ENCODE measurements around the gene CYP24A1.

CYP24A1 gene

DNA sequence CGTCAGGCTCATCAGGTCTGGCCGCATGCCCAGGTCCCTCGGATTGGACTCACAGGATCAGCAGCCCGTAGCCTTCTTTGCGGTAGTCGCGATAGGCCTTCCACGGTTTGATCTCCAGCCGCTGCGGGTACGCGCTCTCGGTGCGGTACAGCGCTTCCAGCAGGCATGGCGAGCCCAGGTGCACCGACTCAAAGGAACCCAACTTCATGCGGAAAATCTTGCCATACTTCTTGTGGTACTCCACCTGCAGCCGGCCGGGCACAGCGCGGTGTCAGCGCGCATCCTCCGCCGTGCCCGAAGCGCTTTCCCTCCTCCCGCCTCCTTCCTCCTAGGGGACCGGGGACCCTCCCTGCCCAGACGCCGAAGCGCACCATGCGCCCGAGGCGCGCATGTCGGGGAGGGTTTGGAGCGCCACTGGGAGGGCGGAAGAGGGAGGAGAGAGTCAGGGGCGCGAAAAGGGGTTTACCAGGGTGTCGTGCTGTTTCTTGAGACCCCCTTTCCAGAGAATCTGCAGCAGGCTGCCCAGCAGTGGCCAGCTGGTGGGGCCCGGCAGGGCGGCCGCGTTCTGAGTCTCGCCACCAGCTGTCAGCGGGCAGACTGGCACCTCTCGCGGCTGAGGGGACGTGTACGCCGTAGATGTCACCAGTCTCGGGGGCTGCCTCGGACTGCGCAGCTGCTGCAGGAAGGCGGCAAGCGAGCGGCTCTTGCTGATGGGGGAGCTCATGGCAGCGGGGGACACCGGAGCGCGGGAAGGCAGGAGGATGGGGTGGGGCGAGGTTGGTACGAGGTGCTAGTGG is 732 bp downstream of the CYP24A1 start:
- no peak for DNase-seq

DNA sequence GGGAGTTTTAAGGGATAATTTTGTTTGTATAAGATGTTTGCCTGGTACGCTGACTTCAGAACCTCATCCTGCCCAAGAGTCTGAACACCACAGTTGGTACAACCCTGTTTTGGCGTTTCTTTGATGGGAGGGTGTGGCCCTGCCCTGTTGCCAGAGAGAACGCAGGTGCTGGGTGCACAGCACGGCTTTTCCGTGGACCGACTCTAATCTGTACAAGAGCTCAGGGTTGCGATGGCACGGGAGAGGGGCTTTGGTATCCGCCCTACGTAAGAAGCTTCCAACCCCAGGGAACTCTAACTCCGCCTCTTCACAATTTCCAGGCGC is 1.3 kb downstream of the CYP24A1 start:
- no peak for DNase-seq

DNA sequence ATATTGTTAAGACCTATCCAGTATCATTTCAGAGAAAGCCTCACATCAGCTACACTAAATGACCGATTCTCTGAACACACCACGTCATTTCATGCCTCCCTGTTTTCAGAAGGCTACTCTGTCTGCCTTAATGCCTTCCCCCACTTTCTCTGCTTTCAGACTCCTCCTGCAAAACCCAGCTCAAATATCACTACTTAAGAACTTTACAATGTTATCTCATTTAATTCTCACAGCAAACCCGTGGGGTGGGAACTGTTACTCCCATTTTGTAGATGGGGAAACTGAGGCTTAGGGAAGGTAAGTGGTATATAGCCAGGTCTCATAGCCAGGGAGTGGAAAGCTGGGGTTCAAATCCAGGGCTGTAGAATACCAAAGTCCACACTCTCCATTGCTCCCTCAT is 2.8 kb downstream of the CYP24A1 start:
- no peak for DNase-seq

DNA sequence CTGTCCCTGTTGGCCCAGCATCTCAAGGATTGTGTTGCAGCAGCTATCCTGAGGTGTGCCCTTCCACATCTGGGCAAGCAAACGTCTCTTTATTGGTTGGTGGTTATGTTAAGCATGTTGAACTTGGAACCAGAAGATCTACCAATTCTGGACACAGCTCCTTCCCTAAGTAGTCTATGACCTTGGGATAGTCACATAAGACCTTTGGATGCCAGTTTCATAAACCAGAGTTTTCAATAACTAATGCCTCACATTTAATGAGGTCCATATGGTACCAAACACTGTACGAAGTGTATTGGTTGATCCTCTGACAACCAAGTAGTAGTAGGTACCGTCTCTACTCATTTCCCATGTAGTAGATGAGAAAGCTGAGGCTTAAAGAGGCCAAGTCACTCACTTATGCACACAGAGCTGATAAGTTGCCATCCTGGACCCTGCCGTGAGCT is 3.7 kb downstream of the CYP24A1 start:
- DNase-seq: no peak

DNA sequence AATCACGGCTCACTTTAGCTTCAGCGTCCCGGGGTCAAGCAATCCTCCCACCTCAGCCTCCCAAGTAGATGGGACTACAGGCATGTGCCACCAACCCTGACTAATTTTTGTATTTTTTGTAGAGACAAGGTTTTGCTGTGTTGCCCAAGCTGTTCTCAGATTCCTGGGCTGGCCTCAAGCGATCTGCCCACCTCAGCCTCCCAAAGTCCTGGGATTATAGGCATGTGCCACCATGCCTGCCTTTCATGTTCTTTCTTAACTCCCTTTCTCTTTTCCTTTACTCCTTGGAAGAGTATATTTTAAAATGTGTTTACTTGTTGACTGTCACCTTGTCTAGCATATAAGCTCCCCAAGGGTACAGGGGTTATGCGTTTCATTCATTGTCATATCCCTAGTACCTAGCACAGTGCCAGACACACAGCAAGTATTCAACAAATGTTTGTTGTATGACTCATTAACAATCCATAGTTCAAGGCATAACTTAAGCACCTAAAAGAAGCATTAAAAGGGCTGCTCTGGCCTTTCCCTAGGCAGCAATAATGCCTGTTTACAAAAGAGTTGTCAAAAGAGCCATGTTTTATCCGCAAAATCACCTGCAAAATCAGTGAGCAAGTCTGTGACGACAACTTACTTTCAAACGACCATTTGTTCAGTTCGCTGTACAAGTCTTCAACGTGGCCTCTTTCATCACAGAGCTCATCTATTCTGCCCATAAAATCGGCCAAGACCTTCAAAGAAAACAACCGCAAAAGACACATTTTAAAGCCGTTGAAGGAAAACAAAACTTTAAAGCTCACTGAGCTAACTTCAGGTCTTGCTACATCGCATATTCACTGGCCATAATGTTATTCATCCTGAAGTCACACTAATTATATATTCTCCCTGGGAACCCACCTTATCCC is 4.6 kb downstream of the CYP24A1 start:
- no peak for DNase-seq

DNA sequence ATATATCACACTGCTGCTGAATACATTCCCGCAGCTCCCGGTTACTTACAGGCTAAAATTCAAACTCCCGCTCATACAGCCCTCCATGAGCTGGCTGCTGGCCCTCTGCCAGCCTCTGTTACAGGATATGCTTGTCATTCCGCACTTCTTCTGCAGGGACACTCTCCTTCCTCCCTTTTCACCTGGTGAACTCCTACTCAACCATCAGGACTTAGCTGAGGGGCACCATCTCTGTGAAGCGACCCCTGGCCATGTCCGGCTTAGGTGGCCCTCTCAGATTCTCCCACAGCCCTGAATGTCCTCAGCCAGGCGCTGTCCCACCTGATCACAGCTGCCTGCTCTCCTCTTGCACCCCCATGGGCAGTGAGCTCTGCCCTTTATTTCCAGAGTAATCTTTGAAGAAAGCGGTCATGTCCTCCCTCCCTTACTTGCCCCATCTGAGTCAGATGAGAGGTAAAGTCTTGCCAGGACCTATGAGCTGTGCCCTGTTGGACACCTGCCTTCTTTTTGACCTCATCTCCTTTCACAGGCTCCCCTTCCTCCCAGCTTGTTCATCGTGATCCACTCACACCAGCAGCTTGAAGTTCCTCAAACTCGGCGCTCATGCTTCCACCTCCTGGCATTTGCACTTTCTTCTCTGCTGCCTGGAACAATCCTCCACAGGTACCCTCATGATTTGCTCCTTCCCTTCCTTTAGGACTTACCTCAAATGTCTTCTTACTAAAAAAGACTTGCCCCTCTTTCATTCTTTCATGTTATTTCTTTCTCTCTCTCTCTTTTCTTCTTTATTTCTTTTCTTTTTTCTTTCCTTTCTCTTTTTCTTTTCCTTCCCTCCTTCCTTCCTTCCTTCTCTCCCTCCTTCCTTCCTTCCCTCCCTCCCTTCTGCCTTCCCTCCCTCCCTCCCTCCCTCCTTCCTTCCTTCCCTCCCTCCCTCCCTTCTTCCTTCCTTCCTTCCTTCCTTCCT is 5.6 kb downstream of the CYP24A1 start:
- no peak for DNase-seq

DNA sequence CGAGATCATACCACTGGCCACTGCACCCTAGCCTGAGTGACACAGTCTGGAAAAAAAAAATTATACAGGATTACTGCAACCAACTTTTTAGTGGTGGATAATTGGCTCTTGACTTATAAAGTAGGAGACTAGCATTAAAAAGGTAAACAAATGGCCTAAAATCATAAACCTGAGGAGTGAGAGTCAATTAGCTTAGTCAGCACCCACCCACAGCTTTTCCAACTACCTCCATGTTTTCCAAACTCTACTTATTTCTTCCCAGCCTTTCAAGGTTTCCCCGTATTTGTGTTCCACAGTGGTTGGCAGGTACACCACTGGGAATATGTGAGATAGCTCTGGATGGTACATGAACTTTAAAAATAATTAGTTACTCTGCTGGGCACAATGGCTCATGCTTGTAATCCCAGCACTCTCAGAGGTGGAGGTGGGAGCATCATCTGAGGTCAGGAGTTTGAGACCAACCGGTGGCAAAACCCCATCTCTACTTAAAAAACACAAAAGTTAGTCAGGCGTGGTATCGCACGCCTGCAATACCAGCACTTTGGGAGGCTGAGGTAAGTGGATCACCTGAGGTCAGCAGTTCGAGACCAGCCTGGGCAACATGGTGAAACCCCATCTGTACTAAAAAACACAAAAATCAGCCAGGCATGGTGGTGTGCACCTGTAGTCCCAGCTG is 6.7 kb downstream of the CYP24A1 start:
- no peak for DNase-seq

DNA sequence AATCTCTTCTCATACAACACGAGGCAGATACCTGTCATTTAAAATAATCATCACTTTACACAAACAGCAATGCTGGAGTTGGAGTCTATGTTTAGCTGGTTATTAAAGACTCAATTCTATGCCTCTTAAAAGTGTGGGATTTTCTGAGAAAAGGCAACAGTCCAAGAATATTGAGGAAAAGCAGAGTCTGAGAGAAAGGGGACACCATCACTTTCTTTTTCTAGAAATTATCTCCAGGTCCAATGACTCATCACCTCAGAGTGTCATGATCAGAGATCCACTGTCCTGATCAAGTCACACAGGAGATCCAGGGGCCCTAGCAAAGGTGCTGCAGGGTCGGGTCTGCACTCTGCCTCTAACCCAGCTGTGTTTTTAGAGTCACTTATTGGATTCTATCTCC is 8.0 kb downstream of the CYP24A1 start:
- DNase-seq: no peak

DNA sequence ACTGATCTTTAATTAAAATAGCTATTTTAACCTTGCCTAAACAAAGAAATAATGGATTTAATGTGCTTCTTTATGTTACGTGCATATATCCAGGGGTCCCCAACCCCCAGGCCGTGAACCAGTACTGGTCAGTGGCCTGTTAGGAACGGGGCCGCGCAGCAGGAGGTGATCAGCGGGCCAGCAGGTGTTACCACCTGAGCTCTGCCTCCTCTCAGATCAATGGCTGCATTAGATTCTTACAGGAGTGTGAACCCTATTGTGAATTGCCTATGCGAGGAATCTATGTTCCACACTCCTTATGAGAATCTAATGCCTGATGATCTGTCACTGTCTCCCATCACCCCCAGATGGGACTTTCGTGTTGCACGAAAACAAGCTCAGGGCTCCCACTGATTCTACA is 8.8 kb downstream of the CYP24A1 start:
- no peak for DNase-seq

DNA sequence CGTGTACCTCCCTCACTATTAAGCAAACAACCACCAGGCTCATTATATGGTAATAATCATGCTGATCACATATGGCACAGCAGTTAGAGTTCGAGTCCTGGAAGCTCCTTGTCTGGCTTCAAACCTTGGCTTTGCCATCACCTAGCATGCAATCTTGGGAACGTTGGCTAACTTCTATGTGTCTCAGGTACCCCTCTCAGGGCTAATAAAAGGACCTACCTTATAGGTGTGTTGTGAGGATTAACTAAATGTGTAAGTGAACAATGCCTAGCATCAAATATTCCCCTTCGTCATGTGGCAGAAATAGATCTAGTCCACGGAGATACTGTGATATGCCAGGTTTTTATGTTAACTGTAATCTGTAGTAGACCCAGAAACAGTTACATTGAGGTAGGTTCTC is 10.4 kb downstream of the CYP24A1 start:
- DNase-seq: no peak

DNA sequence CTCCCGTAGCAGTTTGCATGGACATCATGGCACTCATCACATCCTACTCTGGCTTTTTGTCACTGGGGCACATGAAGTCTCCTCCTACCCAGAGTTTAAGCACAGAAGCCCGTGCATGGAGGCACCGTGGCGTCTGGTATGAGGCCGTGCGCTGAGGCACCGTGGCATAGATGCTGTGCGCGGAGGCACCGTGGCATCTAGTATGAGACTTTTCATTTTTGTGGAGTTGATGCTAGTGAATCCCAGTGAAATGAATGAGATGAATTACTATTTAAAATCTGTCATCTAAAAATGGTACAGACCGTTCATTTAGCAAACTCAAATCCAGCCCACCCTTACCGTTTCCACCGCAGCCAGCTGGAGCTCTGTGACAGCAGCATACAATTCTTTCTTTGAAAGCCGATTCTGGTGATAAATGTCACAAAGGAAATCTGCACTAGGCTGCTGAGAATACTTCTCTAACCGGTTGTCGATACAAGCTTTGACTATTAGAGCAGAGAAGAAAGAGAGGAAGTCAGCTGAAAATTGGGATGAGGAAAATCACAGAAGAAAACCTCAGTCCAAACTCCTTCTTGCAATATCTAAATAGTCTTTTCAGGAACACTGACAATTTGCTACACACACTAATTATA is 11.3 kb downstream of the CYP24A1 start:
- no peak for DNase-seq

DNA sequence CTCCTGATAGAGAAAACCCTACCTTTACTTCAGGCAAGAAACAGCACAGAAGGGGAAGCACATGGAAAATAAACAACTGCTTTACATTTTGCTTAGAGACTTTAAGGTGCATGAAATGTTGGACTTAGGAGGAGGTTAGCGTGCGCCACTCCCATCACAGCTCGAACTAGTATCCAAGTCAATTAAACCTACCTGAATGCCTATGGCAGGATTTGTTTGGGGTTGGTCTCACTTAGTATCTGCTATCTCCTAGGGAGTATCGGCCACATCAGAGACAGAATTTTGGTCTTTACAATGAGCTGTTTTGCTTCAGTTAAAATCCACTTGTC is 12.0 kb downstream of the CYP24A1 start:
- no peak for DNase-seq

DNA sequence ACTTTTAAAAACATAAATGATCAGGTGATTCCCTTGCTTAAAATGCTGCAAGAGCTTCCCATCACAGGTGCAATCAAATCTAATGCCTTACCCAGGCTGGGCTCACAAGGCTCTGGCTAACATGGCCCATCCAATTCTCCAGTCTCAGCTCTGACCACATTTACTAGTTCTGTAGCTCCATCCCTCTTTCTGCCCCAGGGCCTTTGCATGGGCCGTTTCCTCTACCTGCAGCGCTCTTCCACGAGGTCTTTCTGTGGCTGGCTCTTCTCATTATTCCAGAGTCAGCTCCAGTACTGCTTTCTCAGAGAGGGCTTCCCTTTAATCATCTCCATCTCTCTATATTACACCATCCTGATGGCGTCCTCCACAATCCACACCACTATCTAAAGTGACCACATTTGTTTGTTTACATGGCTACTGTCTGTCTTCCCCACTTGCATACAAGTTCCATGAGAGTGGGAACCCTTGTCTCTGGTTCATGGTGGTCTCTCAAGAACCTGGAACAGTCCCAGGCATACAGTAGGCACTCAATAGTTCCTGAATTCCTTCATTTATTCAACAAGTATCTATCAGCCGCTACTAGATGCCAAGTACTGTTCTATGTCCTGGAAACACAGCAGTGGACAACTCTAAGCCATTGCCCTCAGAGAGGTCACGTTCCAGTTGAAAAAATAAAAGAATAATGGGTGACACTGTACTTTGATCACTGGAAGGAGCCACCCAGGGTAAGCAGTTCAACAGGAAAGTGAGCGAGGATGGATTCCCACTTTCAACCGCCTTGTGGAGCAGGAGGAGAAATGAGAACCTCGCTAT is 12.6 kb downstream of the CYP24A1 start:
- no peak for DNase-seq

DNA sequence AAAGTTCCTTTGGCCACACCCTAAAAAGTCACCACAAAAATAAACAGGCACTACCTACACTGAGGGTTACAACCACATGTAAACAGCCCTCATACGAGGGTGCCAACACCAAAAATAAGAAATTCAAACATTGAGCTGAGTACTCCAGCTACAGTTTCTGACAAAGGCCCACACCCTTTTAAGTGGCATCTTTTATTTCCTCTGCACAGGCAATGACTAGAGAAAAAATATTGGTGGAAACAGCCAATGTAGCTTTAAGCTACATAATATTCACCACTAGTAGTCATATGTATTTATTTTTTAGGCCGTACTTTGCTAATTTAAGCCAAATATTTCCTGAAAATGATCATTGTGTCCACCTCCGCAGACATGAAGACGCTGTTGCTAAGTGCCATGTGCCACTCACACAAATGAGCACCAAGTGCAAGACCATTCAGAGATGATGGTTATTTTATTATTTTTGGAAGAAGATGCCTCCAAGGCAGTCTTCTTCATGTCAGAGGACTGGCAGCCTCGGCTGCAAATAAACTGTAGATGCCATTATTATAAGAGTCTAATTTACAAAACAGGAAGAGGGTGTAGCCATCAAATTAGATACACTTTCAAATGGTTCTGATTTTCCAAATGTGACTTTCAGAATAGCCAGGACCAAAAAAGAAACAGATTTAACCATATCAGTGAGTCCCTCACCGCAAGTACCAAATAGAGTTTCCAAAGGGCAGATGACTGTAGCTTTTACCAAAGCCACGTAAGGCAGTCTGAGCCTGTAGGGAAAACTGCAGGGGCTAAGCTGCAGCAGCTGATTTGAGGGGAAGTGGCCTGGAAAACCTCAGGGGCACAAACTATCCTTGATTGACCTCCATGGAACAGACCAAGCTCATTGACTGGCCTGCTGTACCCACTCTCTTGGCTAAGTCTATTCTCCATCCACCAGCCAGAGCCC is 13.4 kb downstream of the CYP24A1 start:
- no peak for DNase-seq

DNA sequence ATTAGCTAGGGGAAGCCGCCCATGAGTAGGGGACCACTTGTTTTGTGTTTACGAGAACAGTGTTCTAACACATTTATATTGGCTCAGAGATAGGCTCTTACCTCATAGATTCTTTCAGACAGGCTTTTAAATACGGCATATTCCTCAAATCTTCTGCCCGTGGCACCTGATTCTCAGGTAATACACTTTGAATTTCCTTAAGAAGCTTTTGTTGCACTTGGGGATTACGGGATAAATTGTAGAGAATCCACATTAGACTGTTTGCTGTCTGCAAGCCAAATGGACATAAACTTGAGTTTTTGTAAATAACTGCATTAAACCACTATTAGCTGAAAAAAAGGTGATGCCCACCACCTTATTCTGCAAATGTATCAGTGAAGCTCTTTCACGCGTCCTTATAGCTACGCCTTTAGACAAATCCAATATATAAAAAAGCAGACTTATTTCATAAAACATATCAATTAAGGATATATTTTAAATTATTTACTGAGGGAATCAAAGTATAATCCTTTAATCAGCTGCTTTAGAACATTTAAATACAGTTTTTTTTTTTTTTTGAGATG is 14.8 kb downstream of the CYP24A1 start:
- DNase-seq: no peak

DNA sequence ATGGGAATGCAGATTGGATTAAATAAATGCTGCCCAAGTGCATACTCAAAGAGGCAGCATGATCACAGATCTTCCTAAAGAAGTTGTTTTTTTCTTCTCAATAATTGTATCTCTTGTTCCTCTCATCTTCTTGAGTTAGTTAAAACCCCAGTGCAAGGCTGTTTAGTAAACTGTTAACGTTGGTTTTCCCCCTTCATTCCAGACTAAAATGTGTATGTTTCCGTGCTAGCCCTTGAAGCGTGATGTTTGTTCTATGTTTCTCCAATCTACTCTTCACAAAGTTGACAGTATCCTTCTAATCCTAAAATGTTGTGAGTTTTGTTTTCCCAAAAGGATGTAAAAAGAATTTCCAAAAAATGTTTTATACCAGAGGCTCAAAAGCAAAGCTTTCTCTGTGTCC is 15.6 kb downstream of the CYP24A1 start:
- DNase-seq: no peak

DNA sequence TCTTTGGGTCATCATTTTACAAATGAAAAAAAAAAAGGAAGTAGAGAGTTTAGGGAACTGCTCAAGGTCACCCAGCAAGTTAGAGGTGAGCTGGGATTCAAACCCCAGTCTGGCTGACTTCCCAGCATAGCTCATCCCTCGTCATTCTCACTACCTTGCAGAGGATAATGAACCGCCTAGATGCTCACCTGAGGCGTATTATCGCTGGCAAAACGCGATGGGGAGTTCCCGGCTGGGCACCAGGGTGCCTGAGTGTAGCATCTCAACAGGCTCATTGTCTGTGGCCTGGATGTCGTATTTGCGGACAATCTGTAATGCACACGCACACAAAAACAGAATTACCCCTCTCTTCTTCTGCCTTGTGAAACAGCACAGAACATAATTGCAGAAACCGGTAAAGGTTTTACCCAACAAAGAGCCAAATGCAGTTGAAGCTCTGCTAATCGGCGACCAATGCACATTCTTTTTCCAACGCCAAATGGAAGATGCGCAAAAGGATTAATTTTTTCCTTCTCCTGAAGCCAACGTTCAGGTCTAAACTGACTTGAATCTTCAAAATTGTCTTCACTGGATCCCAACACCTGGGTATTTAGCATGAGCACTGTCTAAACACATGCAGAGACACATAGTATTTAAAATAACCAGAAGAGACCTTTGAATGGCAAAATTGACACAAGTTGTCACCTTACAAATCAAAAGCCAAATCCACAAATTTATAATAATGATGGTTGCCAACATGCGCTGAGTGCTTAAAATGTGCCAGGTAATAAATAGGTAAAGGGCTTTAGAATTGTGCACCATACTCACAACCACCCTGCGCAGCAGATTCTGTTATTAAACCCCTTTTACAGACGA is 16.6 kb downstream of the CYP24A1 start:
- DNase-seq: no peak

DNA sequence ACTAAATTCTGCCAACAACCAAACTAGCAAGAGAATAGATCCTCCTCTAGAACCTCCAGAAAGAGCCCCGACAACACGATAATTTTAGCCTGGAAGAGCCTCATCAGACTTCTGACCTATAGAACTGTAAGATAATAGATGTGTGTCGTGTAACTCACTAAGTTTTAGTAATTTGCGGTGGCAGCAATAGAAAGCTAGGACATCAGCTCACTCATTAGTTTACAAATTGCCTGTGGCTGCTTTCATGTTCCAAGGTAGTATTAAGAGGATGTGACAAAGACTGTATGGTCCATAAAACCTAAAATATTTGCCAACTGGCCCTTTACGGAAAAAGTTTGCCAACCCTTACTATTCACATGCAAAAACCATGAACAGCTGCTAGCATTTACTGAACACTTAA is 17.3 kb downstream of the CYP24A1 start:
- DNase-seq: no peak

All from KG1 (cell line).